ENCODE data around the gene MAGOH.

DNA sequence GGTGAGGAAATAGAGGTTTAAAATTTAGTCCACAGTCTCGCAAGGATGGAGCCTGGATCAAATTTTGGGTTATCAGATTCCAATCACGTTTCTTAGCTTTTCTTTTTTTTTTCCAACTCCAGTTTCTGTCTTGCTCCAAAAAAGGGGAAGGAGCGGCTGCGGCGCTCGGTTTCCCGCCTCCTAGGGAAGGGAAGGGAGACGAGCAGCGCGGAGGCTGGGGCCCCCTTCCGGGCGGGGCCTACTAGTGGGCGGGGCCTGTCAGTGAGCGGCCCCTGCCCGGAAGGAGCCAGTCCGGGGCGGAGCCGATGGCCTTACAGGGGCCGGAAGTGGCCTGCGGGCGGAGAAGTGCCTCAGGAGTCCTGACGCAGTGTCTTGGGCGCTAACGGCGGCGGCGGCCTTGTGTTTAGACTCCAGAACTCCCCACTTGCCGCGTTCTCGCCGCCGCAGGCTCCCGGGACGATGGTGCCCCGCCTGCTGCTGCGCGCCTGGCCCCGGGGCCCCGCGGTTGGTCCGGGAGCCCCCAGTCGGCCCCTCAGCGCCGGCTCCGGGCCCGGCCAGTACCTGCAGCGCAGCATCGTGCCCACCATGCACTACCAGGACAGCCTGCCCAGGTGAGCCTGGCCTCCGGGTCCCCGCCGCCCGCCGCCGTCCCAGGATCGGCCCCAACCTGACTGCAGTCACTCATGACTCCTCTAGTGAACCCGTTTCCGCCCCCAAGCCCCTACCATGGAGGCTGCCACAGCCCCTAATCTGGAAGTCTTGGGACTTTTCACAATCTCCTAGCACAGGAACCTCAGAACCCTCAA is 41.6 kb downstream of the MAGOH start, which contains the start of gene CPT2:
- TF ChIP-seq SP2 (IDR thresholded peaks at IDR 0.05; ENCODE audit: extremely low read depth, low read depth, low read length, poor library complexity, severe bottlenecking) (no peak), EZH2 (IDR thresholded peaks at IDR 0.05; ENCODE audit: borderline replicate concordance, low read depth, low read length) (no peak), TCF3 (CRISPR knock-in tag; IDR thresholded peaks at IDR 0.05) (no peak; the same call in 1 of the 2 replicates), RFX5 (IDR thresholded peaks at IDR 0.05; ENCODE audit: low read depth, low read length) (0 out of 2 replicates have a peak, but pooled peaks have one; percentile 20), ZC3H4 (CRISPR knock-in tag; IDR thresholded peaks at IDR 0.05; ENCODE audit: borderline replicate concordance) (0 out of 2 replicates have a peak, but pooled peaks have one; percentile 13), ZFP36 (IDR thresholded peaks at IDR 0.05; ENCODE audit: low read depth, low read length, partially characterized antibody) (peak; percentile 31), LEF1 (IDR thresholded peaks at IDR 0.05) (peak; percentile 71), RBM34 (IDR thresholded peaks at IDR 0.05; ENCODE audit: borderline replicate concordance, insufficient read depth, low read length) (no peak), ILK (tag; IDR thresholded peaks at IDR 0.05; ENCODE audit: borderline replicate concordance, low read depth) (no peak)
- TF ChIP-seq, protein P1, sequence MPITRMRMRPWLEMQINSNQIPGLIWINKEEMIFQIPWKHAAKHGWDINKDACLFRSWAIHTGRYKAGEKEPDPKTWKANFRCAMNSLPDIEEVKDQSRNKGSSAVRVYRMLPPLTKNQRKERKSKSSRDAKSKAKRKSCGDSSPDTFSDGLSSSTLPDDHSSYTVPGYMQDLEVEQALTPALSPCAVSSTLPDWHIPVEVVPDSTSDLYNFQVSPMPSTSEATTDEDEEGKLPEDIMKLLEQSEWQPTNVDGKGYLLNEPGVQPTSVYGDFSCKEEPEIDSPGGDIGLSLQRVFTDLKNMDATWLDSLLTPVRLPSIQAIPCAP (CRISPR knock-in tag; IDR thresholded peaks at IDR 0.05; ENCODE audit: borderline replicate concordance): no peak
- TF ChIP-seq, protein P2, sequence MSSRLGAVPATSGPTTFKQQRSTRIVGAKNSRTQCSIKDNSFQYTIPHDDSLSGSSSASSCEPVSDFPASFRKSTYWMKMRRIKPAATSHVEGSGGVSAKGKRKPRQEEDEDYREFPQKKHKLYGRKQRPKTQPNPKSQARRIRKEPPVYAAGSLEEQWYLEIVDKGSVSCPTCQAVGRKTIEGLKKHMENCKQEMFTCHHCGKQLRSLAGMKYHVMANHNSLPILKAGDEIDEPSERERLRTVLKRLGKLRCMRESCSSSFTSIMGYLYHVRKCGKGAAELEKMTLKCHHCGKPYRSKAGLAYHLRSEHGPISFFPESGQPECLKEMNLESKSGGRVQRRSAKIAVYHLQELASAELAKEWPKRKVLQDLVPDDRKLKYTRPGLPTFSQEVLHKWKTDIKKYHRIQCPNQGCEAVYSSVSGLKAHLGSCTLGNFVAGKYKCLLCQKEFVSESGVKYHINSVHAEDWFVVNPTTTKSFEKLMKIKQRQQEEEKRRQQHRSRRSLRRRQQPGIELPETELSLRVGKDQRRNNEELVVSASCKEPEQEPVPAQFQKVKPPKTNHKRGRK (tag; IDR thresholded peaks at IDR 0.05): no peak
- TF ChIP-seq, protein P3, sequence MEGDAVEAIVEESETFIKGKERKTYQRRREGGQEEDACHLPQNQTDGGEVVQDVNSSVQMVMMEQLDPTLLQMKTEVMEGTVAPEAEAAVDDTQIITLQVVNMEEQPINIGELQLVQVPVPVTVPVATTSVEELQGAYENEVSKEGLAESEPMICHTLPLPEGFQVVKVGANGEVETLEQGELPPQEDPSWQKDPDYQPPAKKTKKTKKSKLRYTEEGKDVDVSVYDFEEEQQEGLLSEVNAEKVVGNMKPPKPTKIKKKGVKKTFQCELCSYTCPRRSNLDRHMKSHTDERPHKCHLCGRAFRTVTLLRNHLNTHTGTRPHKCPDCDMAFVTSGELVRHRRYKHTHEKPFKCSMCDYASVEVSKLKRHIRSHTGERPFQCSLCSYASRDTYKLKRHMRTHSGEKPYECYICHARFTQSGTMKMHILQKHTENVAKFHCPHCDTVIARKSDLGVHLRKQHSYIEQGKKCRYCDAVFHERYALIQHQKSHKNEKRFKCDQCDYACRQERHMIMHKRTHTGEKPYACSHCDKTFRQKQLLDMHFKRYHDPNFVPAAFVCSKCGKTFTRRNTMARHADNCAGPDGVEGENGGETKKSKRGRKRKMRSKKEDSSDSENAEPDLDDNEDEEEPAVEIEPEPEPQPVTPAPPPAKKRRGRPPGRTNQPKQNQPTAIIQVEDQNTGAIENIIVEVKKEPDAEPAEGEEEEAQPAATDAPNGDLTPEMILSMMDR (IDR thresholded peaks at IDR 0.05 in 2 of 3, conservative IDR thresholded peaks at IDR 0.05 in 1 of 3; ENCODE audit: insufficient read depth in 2 of 3, low read depth in 1 of 3, low read length in 3 of 3): peak in 1 of 3 experiments; percentile 22; a peak in 2 of 6 replicates

Measured in K562 (cell line).